Inflammatory macrophage treated with lipopolysaccharide for 4 hours (primary cell): Measurements from ENCODE around the gene ACVR1B.

ENCODE experiments used
- DNase-seq: peaks from one replicate; pipeline ENCODE4 v3.0.0-alpha.2; 2020

The ACVR1B gene

GRCh38 chr12:51917746-51918453, 33.6 kb upstream of the ACVR1B start:
- DNase-seq = no peak

GRCh38 chr12:51920046-51920445, 31.5 kb upstream of the ACVR1B start:
- no peak for DNase-seq

GRCh38 chr12:51921017-51921725, 30.3 kb upstream of the ACVR1B start:
- no peak for DNase-seq

- DNase-seq = no peak
These were observed 29.4 kb upstream of the ACVR1B start for GRCh38 chr12:51922146-51922545.

- DNase-seq = peak; percentile 97
These were observed 28.6 kb upstream of the ACVR1B start for GRCh38 chr12:51922762-51923505.

- DNase-seq = peak; percentile 55
These were observed 27.8 kb upstream of the ACVR1B start for GRCh38 chr12:51923506-51924365.

- peak; percentile 75 for DNase-seq
These were observed 26.8 kb upstream of the ACVR1B start for GRCh38 chr12:51924551-51925319.

- no peak for DNase-seq
These were observed 26.0 kb upstream of the ACVR1B start for GRCh38 chr12:51925346-51926063.

GRCh38 chr12:51926064-51926632, 25.4 kb upstream of the ACVR1B start:
- no peak for DNase-seq

- peak; percentile 50 for DNase-seq
These were observed 24.8 kb upstream of the ACVR1B start for GRCh38 chr12:51926718-51927117.

- no peak for DNase-seq
These were observed 19.1 kb upstream of the ACVR1B start for GRCh38 chr12:51932218-51933076.

- no peak for DNase-seq
These were observed 17.4 kb upstream of the ACVR1B start for GRCh38 chr12:51934080-51934479.

- no peak for DNase-seq
These were observed 13.6 kb upstream of the ACVR1B start for GRCh38 chr12:51937926-51938325.

GRCh38 chr12:51938726-51939125, 12.8 kb upstream of the ACVR1B start:
- DNase-seq = no peak

- no peak for DNase-seq
These were observed 10.4 kb upstream of the ACVR1B start for GRCh38 chr12:51941011-51941581.

- peak; percentile 22 for DNase-seq
These were observed 9.9 kb upstream of the ACVR1B start for GRCh38 chr12:51941604-51942003.

GRCh38 chr12:51942056-51942455, 9.4 kb upstream of the ACVR1B start:
- no peak for DNase-seq

GRCh38 chr12:51942501-51943000, 8.9 kb upstream of the ACVR1B start:
- DNase-seq = no peak

- no peak for DNase-seq
These were observed 8.2 kb upstream of the ACVR1B start for GRCh38 chr12:51943346-51943745.
